B cell (primary cell): ENCODE results near the gene CCR9. TPM values are rescaled to one million over a fixed set of nuclear protein-coding genes. Genes with fewer than 3 reads are reported as not detected.

Experiments
- ATAC-seq: fragments of 200-7000 bp; cut with Tn5 transposase; one replicate; pipeline ENCODE4 v1.10.0; 2021; ENCODE audit warnings: low read depth, mild to moderate bottlenecking, moderate number of reproducible peaks, moderate library complexity
- CTCF ChIA-PET: fragments of 350-600 bp; sonication (Branson Sonifier 250); formaldehyde crosslinking; loops from one replicate; lab custom pipeline; 2021; ENCODE audit warnings: antibody characterized with exemption, inconsistent platforms; lab: Charles Lee
- POLR2A ChIA-PET: fragments of 350-600 bp; sonication (Branson Sonifier 250); formaldehyde crosslinking; loops from one replicate; lab custom pipeline; 2021; ENCODE audit warnings: antibody characterized with exemption; lab: Charles Lee
- DNase-seq: peaks from one replicate; pipeline ENCODE4 v3.0.0; 2013
- H2AFZ ChIP-seq: 2 replicates; pipeline ENCODE4 v1.6.1; 2012; ENCODE audit warnings: mild to moderate bottlenecking, low read depth, low read length; ENCODE audit not compliant: insufficient read depth, poor library complexity, severe bottlenecking
- H3K27ac ChIP-seq, 2 donors: 1 replicate in 1 of 2; 2 replicates in 1 of 2; pipeline ENCODE4 v1.5.1; 2012 to 2013; ENCODE audit warnings: low read length in 2 of 2, mild to moderate bottlenecking in 2 of 2, moderate library complexity in 1 of 2
- H3K27me3 ChIP-seq, 4 experiments: fragments of 200-600 bp in 1 of 4; sonication (generic) in 1 of 4; replicated peaks in 1 of 4; 1 replicate in 2 of 4; 2 replicates in 2 of 4; pipeline versions ENCODE4 v1.6.1 to v1.7.0; 2013 to 2016; ENCODE audit warnings: low read length in 3 of 4, mild to moderate bottlenecking in 2 of 4, mixed read lengths in 1 of 4, moderate library complexity in 1 of 4; ENCODE audit not compliant: insufficient read depth in 4 of 4, control insufficient read depth in 3 of 4; ENCODE audit errors: control extremely low read depth in 1 of 4
- H3K36me3 ChIP-seq, 2 experiments: replicated peaks in 1 of 2; 1 replicate in 1 of 2; 2 replicates in 1 of 2; pipeline versions ENCODE4 v1.6.1 to v1.7.1; 2013; ENCODE audit warnings: low read length in 1 of 2; ENCODE audit not compliant: insufficient read depth in 2 of 2, control insufficient read depth in 1 of 2; ENCODE audit errors: control extremely low read depth in 1 of 2, extremely low read depth in 1 of 2
- H3K4me1 ChIP-seq, 2 donors: fragments of 200-600 bp in 1 of 2; sonication (generic) in 1 of 2; 1 replicate in 1 of 2; 2 replicates in 1 of 2; pipeline versions ENCODE4 v1.5.1 to v1.6.1; 2013 to 2017; ENCODE audit warnings: low read length in 2 of 2; ENCODE audit not compliant: control insufficient read depth in 2 of 2, insufficient read depth in 2 of 2
- H3K4me2 ChIP-seq: replicated peaks from 2 replicates; pipeline ENCODE3; 2012; ENCODE audit warnings: mild to moderate bottlenecking, low read depth, low read length; ENCODE audit not compliant: poor library complexity, severe bottlenecking
- H3K4me3 ChIP-seq, 5 experiments: fragments of 200-600 bp in 1 of 5; sonication (generic) in 1 of 5; 1 replicate in 3 of 5; 2 replicates in 2 of 5; pipeline versions ENCODE4 v1.5.1 to v1.7.0; 2011 to 2016; ENCODE audit warnings: low read length in 4 of 5, mild to moderate bottlenecking in 4 of 5, low read depth in 2 of 5, control low read depth in 1 of 5, moderate library complexity in 1 of 5; ENCODE audit not compliant: insufficient read depth in 1 of 5; ENCODE audit errors: control extremely low read depth in 1 of 5, extremely low read depth in 1 of 5
- H3K79me2 ChIP-seq: fragments of 200-600 bp; sonication (generic); one replicate; pipeline ENCODE4 v1.6.0; 2016; ENCODE audit warnings: low read length; ENCODE audit not compliant: control insufficient read depth, insufficient read depth
- H3K9ac ChIP-seq: fragments of 200-600 bp; sonication (generic); 2 replicates; pipeline ENCODE4 v1.6.1; 2017; ENCODE audit warnings: mild to moderate bottlenecking, low read length, moderate library complexity
- H3K9me3 ChIP-seq, 3 donors: one replicate each; pipeline versions ENCODE4 v1.6.1 to v1.7.1; 2013; ENCODE audit warnings: low read length in 2 of 3; ENCODE audit not compliant: control insufficient read depth in 2 of 3, insufficient read depth in 1 of 3; ENCODE audit errors: control extremely low read depth in 1 of 3
- H4K20me1 ChIP-seq: 2 replicates; pipeline ENCODE4 v1.6.0; 2012; ENCODE audit warnings: mild to moderate bottlenecking, low read length; ENCODE audit not compliant: insufficient read depth, control insufficient read depth, poor library complexity, severe bottlenecking
- H3K27ac Mint-ChIP-seq: one replicate; pipeline ENCODE4 v1.8.0; 2021; ENCODE audit warnings: mixed read lengths
- H3K27me3 Mint-ChIP-seq: one replicate; pipeline ENCODE4 v1.8.0; 2021; ENCODE audit warnings: mixed read lengths
- H3K4me1 Mint-ChIP-seq: one replicate; pipeline ENCODE4 v1.8.0; 2021; ENCODE audit warnings: mixed read lengths
- H3K4me3 Mint-ChIP-seq: one replicate; pipeline ENCODE4 v1.8.0; 2021; ENCODE audit warnings: mixed read lengths
- H3K9me3 Mint-ChIP-seq: one replicate; pipeline ENCODE4 v1.8.0; 2022; ENCODE audit warnings: mixed read lengths; ENCODE audit not compliant: insufficient read depth
- CTCF ChIP-seq: fragments of 200-600 bp; IDR thresholded peaks from one replicate; pipeline ENCODE4 v1.8.0; 2022; ENCODE audit warnings: antibody characterized with exemption, mild to moderate bottlenecking
- EZH2 ChIP-seq: IDR thresholded peaks from 2 replicates; pipeline ENCODE4 v1.6.1; 2012; ENCODE audit warnings: borderline replicate concordance, low read depth, mild to moderate bottlenecking, moderate library complexity, low read length; ENCODE audit not compliant: insufficient read depth, poor library complexity, severe bottlenecking
- WGBS: methylation state at CpG from one replicate; pipeline ENCODE4 v1.1.5; 2013; ENCODE audit warnings: missing lambda C conversion rate; ENCODE audit not compliant: insufficient coverage; 5-methylcytosine and 5-hydroxymethylcytosine counted together
- intact Hi-C: fragments of 100-400 bp; cut with micrococcal nuclease; formaldehyde crosslinking; loops from one replicate; pipeline ENCODE4 v1.10.0; 2022
- polyA plus RNA-seq: library from polyadenylated mRNA; depleted of rRNA; stranded (reverse); fragments of >200 nt; gene quantifications from 2 replicates; pipeline ENCODE4 v1.2.3, GENCODE V29; 2012
- total RNA-seq, 2 donors: library from RNA; stranded (reverse); fragments of 120-200 nt in 1 of 2; gene quantifications; 1 replicate in 1 of 2; 2 replicates in 1 of 2; pipeline versions ENCODE4 v1.2.3 to v1.2.4, GENCODE V29; 2013 to 2022

The CCR9 gene
- total and polyA plus RNA-seq, 2 donors (not counting 1 experiment from before 2014, with no cell fraction given): 0.76 to 1.1 TPM

- DNase-seq: no peak
- Histone ChIP-seq H3K9me3 (no peaks in the 10 kb centered on the region), H3K4me3 (no peak overlapping the region), H3K27ac (no peak overlapping the region), H3K4me2 (no peak overlapping the region), H3K4me1 (peaks cover 26 to 28% of the 10 kb centered on the region in 2 donors), H3K9ac (no peak overlapping the region), H2AFZ (no peak overlapping the region), H3K36me3 (no peaks in the 10 kb centered on the region), H3K27me3 (no peaks in the 10 kb centered on the region), H4K20me1 (no peaks in the 10 kb centered on the region), H3K79me2 (no peaks in the 10 kb centered on the region)
- ChIA-PET POLR2A (no interaction called here), CTCF (interaction anchor here (2.0 kb wide), 1 partner anchor 9 kb away, joined by 13 read pairs; no protein-coding TSS in a partner anchor)
- TF ChIP-seq CTCF (no peak), EZH2 (no peak)
- no peak for ATAC-seq
- H3K4me3 Mint-ChIP-seq: no peak overlapping the region
- 100% methylated on average over 1 of the region's 5 CpGs for WGBS
- intact Hi-C loops: no loop called here
- peaks cover 40% of the 10 kb centered on the region for H3K4me1 Mint-ChIP-seq
- H3K27ac Mint-ChIP-seq: no peak overlapping the region
- no peaks in the 10 kb centered on the region for H3K9me3 Mint-ChIP-seq
- H3K27me3 Mint-ChIP-seq: no peaks in the 10 kb centered on the region
Observed at GRCh38 chr3:45895686-45896468, 9.5 kb downstream of the CCR9 start.

DNA sequence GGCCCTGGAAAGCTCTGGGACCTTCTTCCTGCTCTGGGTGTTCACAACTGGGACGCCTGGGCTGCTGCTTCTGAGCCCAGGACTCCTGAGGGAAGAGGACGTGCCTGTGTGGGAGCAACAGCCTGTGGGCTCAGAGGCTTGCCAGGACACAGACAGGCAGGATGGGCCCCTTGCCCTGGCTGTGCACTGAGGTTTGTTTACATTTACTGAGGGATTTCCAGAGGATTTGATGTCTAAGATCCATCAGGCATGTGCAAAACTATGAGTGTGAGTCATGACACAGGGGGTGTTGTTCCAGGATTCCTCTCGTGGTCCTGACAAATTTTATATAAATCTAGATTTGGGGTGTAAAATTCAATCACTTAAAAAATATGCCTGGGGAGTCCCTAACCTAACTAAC lies 10.6 kb downstream of the CCR9 start:
- ATAC-seq: no peak
- intact Hi-C loops: no loop called here
- no peaks in the 10 kb centered on the region for H3K79me2 ChIP-seq
- no peaks in the 10 kb centered on the region for H3K9me3 ChIP-seq
- no peak for DNase-seq
- no peak overlapping the region for H3K4me3 ChIP-seq
- no peak overlapping the region for H3K9ac ChIP-seq
- CTCF ChIA-PET: no interaction called here
- H2AFZ ChIP-seq: no peak overlapping the region
- H3K27ac Mint-ChIP-seq: no peak overlapping the region
- peaks cover 24 to 26% of the 10 kb centered on the region in 2 donors for H3K4me1 ChIP-seq
- H3K4me1 Mint-ChIP-seq: peaks cover 32% of the 10 kb centered on the region
- H4K20me1 ChIP-seq: no peaks in the 10 kb centered on the region
- H3K4me3 Mint-ChIP-seq: no peak overlapping the region
- H3K27ac ChIP-seq: no peak overlapping the region
- no peaks in the 10 kb centered on the region for H3K27me3 Mint-ChIP-seq
- no peaks in the 10 kb centered on the region for H3K9me3 Mint-ChIP-seq
- no peak overlapping the region for H3K4me2 ChIP-seq
- 86% methylated on average over 2 of the region's 3 CpGs for WGBS
- H3K36me3 ChIP-seq: no peaks in the 10 kb centered on the region
- no peaks in the 10 kb centered on the region for H3K27me3 ChIP-seq
- TF ChIP-seq EZH2 (no peak), CTCF (no peak)
- POLR2A ChIA-PET: no interaction called here
